Amniotic stem cell (primary cell): ENCODE measurements around the gene SDF4.
"Not testable (repeated sequence)": the region's sequence is repeated elsewhere in the genome, so short reads cannot be mapped to it uniquely, and the experiment has no call there.

Experiments used
- DNase-seq: peaks from one replicate; lab custom pipeline; 2025; lab: John Stamatoyannopoulos, UW

SDF4 gene

GRCh38 chr1:1259540-1259939, 27.7 kb upstream of the SDF4 start:
- DNase-seq: no peak

DNA sequence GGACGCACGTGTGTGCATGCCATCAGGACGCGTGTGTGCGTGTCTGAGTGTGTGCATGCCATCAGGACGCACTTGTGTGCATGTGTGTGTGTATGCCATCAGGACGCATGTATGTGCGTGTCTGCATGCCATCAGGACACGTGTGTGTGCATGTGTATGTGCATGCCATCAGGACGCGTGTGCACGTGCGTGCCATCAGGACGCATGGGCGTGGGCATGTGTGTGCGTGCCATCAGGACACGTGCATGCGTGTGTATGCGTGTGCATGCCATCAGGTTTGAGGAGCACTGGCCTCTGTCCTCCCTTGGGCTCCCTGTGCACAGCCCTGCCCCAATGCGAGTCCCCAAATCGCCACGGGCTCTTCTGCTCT, 27.3 kb upstream of the SDF4 start:
- DNase-seq: no peak

DNA sequence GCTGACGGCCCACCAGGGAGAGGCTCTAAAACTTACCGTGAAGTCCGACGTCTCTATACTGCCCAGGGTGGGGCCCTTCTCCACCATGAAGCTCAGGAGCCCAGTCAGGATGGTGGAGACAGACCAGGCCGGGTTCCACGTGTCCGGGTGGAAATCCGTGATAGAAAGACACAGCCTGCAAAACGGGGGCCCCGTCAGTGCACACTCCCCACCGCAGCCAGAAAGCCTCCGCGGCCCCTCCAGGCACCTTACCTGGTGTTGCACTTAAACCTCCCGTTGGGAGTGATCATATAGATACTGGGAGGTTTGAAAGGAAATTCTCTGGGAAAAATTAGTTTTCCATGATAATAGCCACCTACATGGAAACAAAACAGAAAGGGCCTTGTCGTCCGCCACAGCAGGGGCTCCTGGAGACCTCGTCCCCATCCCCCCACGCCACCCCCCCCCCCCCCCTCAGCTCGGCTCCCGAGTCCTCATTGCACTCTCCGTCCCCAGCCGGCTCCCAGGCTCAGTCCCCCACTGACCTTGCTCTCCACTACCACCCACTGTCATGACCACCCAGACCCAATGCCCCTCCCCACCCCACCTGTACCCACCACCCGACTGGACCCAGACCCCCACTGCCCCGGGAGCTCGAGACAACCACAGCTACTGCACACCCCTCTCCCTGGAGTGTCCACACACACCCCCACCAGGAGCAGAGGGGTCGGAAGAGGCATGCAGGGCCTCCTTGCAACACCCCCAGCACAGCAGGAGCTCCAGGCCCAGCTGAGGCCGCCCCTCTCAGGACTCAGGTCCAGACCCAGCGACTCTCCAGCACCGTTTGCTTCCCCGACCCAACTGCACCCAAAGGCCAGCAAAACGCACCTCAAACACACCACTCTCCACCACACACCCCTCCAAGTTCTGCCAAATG, 25.4 kb upstream of the SDF4 start:
- DNase-seq: no peak

DNA sequence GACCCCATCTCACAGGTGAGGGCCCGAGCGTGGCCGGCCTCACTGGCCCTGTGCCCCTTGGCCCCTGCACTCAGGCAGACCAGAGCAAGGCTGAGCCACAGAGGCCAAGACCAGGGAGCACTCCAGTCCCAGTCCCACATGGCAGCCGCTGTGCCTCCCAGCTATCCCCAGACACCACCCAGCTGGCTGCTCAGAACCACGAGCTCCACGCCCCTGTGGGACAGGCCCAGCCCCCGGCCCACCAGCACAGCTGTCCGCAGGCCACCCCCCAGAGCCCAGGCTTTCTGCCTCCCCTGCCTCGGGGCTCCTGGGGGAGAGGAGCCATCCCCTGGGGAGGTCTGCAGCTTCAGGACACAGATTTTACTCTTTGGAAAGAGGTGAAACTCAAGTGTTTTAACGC, 23.8 kb upstream of the SDF4 start:
- no peak for DNase-seq

GRCh38 chr1:1255078-1255477, 23.3 kb upstream of the SDF4 start:
- no peak for DNase-seq

GRCh38 chr1:1254667-1254998, 22.8 kb upstream of the SDF4 start:
- DNase-seq: no peak

DNA sequence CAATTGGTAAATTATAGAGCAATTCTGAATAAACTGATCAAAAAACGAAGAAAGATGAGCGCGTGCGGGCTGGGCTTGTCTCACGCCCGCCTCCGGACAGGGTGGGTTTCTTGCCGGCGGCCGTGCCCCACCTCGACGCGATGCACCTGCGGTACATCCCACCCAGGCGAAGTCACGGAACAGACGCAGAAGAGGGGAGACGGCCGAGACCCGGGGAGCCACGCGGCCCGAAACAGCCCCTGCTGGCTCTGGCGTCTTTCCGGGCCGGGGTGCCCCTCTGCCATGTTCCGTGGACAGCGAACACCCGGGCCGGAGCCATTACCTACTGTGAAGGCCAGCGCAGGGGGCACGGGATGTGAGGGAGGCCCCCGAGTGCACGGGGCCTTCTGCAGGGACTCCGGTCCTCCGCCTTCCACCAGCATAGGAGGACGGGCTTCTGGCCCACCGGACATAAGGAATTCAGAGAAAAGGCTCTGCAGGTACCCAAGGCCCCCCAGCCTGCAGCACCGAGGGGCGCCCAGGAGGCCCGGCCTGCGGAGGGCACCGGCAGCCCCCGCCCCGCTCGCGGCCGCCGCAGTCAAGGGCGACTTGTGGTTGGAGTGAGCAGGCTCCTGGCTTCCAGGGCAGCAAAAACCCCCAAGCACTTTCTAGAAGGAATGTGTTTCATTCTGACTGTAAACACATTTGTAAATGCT, 22.3 kb upstream of the SDF4 start:
- no peak for DNase-seq

DNA sequence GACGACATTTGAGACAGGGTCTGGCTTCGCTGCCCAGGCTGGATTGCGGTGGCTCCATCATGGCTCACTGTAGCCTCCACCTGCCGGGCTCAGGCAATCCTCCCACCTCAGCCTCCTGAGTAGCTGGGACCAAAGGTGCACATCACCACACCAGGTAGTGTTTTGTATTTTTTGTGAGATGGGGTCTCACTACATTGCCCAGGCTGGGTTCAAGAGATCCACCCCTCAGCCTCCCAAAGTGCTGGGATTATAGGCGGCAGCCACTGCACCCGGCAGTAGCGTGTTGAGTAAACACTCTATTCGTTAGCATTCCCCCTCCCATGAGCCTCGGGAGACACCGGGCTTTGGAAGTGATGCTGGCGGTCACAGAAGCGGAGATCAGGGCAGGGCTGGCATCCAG, 21.5 kb upstream of the SDF4 start:
- no peak for DNase-seq

- no peak for DNase-seq
These were observed 19.0 kb upstream of the SDF4 start for GRCh38 chr1:1250786-1251284.

- not testable (repeated sequence) for DNase-seq
These were observed 16.5 kb upstream of the SDF4 start for GRCh38 chr1:1248009-1248913.

GRCh38 chr1:1247341-1247913, 15.6 kb upstream of the SDF4 start:
- DNase-seq: no peak

- DNase-seq: no peak
These were observed 15.0 kb upstream of the SDF4 start, which contains the start of gene C1QTNF12 for GRCh38 chr1:1246577-1247340. Gene C1QTNF12, minus strand, starts transcription at chr1:1246722. Its CDS starts 32 bp downstream, at chr1:1246690.

- no peak for DNase-seq
These were observed 14.2 kb upstream of the SDF4 start for GRCh38 chr1:1245817-1246576.

GRCh38 chr1:1245178-1245816, 13.5 kb upstream of the SDF4 start:
- no peak for DNase-seq

GRCh38 chr1:1244192-1244811, 12.5 kb upstream of the SDF4 start:
- DNase-seq: no peak

DNA sequence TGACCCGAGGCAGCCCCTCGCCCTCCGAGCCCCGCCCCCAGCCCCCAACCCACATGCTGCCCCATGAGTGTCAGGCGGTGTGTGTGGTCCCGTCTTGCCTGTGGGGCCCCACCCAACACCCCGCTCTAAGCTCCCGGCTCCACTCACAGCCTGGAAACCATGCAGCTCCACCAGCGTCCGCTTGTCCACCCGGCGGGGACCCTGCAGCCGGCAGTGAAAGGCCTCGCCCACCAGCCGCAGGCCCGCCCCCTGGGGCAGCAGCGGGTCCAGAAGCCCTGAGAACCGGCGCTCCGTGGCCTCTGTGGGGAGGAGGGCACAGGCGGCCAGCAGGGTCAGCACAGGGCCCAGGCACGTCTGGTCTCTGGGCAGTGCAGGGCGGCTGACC, 12.0 kb upstream of the SDF4 start:
- DNase-seq: no peak

- DNase-seq: no peak
These were observed 11.5 kb upstream of the SDF4 start for GRCh38 chr1:1243266-1243660.

GRCh38 chr1:1242461-1243265, 10.9 kb upstream of the SDF4 start:
- DNase-seq: no peak
